GM18511 (cell line): ENCODE measurements around the gene HDGFL1.

Source experiments
- ATAC-seq: cut with Tn5 transposase; IDR thresholded peaks from one replicate; pipeline ENCODE4 v1.9.1; 2021; ENCODE audit warnings: mild to moderate bottlenecking, moderate library complexity; ENCODE audit not compliant: unreplicated experiment

Gene HDGFL1

DNA sequence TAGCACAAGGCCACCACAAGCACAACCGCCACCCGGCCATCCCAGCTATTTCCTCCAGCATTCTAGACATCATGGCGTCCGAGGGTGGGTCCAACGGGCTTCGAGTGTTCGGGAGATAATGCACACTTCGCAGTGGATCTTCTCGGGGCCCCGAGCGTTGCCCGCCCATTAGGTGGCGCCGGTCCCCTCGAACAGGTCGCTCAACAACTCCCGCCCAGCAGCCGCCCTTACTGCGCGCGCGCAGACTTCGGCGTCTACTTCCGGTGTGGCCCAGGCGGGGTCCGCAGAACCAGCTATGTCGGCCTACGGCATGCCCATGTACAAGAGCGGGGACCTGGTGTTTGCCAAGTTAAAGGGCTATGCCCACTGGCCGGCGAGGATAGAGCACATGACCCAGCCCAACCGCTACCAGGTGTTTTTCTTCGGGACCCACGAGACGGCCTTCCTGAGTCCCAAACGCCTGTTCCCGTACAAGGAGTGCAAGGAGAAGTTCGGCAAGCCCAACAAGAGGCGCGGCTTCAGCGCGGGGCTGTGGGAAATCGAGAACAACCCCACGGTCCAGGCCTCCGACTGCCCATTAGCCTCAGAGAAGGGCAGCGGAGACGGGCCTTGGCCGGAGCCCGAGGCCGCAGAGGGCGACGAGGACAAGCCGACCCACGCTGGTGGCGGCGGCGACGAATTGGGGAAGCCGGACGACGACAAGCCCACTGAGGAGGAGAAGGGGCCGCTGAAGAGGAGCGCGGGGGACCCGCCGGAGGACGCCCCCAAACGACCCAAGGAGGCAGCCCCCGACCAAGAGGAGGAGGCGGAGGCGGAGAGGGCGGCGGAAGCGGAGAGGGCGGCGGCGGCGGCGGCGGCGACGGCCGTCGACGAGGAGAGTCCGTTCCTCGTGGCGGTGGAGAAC is at the start of gene HDGFL1:
Gene HDGFL1, plus strand, starts transcription at position 286 of the 904 bp plus-strand sequence. Its CDS starts 10 bp downstream, at position 296.
- ATAC-seq: no peak

- no peak for ATAC-seq
These were observed 48.3 kb upstream of the HDGFL1 start for GRCh38 chr6:22521035-22521434.

GRCh38 chr6:22526736-22527135 is 42.6 kb upstream of the HDGFL1 start:
- no peak for ATAC-seq

GRCh38 chr6:22529866-22530265 is 39.5 kb upstream of the HDGFL1 start:
- ATAC-seq: no peak

- ATAC-seq: no peak
These were observed 38.9 kb upstream of the HDGFL1 start for GRCh38 chr6:22530506-22530905.

- ATAC-seq: no peak
These were observed 33.2 kb upstream of the HDGFL1 start for GRCh38 chr6:22536122-22536521.

DNA sequence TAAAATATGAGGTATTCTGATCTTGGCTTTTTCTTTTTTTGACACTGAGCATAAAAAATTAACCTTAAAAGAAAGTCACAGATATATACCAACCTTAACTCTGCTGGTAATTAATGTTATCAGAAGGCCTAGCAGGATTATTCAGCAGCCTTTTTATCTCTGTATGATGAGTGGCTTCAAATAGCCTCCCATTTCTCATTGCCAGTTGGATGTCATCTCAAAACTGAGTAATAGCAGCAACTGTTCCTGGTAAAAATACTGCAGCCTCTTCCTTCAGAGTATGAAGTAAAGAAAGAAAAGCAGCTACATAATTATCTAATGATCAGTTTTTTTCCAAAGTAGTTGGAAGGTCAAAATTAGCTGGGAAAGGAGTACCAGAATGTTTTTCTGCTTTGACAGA is 24.9 kb upstream of the HDGFL1 start:
- ATAC-seq: no peak

- no peak for ATAC-seq
These were observed 24.3 kb upstream of the HDGFL1 start for GRCh38 chr6:22545051-22545450.

DNA sequence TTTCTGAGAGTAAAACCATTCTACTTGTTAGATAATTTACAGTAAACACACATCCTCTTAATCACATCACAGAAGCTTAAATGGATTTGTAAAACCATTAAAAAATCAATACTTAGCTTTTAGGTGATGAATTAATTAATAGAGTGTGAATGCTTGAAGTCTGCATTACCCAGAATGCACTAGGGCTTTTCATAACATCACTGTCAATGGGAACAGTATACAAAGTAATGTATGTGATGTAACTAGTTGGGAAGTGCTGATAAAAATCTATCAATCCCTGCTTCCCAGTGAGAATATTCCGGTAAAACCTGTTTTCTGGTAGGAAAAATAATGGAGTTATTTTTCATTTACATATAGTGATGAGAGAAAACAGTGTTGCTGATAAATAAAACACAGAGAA is 23.1 kb upstream of the HDGFL1 start:
- no peak for ATAC-seq

GRCh38 chr6:22550971-22551670 is 18.2 kb upstream of the HDGFL1 start:
- no peak for ATAC-seq

- no peak for ATAC-seq
These were observed 13.1 kb upstream of the HDGFL1 start for GRCh38 chr6:22556266-22556665.

GRCh38 chr6:22557007-22557406 is 12.4 kb upstream of the HDGFL1 start:
- no peak for ATAC-seq

- no peak for ATAC-seq
These were observed 11.0 kb upstream of the HDGFL1 start for GRCh38 chr6:22558288-22558882.

DNA sequence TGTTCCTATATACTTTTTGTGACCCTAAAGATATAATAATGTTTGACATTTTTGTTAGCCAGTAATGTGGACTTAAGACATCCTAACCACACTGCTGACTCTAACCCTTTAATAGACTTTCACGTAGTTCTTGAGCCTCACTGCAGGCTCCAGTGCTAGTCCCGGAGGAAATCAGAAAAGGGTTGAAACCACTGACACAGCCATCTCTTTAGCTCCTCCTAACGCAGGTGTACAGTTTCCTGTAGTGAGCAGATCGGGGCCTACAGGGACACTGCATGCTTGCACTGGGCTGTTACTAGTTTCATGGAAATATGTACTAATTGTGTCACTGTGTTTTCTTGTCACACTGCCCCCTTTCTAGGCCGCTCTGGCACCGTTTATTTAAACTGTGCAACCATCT is 512 bp upstream of the HDGFL1 start:
- no peak for ATAC-seq

GRCh38 chr6:22570185-22570551 is 802 bp downstream of the HDGFL1 start:
- no peak for ATAC-seq

- ATAC-seq: no peak
These were observed 5.8 kb downstream of the HDGFL1 start for GRCh38 chr6:22575190-22575589.

DNA sequence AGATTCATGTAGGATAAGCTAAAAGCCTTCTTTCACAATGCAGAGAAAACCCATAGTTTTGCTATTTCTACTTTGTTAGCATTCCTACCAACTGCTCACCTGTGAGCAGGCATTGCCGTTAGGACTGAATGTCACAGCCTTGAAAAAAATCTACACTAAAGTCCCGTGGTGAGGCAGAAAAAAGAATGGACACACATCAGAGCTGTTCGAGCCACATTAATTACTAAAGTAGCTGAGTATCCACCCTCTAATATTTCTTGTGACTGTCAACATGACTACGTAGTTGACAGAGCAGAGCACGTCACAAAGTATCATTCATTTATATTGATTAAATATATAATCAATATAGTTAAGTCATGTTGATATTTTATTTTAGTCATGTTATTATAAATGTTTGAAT is 10.1 kb downstream of the HDGFL1 start:
- ATAC-seq: no peak

- ATAC-seq: no peak
These were observed 11.0 kb downstream of the HDGFL1 start for GRCh38 chr6:22580337-22580736.

DNA sequence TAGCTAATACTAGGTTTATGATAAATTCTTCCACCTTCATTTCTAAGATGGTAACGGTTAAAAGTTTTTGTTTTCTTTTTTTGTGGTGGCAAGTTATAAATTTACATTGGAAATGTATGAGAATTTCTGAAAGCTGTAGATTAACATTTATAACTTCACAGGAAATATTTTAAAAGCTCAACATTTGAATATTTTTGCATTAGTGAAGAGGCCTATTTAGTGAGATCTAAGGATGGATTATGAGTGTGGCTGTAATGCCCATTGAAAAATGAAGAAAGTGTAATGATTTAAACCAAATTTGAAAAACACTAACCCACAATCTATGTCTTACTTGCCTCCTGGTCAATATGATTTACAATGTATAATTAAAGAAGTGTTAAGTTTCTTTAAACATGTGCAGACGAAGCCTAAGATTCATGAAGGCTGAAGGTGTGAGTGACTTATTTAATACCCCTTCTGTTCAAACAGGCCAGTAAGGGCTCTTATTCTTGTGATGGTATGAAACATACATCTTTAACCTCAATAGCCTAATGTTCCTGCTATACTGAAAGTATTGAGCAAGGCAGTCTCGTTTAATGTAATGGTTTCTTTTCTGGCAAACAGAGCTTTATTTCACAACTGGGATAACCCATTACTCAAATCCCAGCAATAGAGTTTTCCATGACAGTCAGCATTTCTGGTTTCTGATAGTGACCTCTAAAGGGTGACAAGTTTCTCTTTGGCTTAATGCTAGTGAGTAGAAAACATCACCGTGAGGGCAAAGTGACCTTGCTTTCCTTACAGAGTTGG is 13.2 kb downstream of the HDGFL1 start:
- no peak for ATAC-seq

DNA sequence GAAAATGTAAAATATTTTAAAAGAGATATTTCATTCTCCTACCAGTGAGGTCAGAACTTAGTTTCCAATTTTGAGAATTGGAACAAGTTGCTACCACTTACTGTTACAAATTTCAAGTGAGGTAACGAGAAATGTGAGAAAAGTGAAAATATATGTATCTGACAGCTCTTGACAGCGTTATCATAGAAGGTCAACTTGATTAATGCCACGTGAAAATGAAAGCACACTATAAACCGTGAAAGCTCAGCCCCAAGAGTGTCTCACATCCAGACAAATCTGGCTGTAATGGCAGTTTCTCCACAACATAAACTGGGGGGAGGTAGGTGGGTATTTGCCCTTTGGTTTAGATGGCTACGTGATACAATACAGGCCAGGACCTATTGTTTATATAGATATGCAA is 13.9 kb downstream of the HDGFL1 start:
- ATAC-seq: no peak

DNA sequence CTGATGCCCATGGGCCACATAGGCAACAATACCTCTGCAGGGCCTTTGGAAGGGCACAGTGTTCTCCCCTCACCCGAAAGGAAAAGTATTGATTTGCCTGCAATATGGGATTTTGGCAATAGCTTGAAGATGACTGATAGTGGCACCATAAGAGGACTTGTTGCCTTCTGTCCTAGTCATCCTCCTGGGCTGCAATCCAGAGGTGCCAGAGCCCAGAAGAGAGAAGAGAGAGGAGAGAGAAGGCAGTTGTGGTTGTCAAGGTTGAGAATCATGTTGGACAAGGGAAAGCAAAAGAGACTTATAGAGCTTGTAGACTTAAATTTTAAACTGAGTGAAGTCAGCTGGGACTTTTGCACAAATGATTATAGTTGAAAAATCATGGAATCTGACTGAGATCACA is 14.6 kb downstream of the HDGFL1 start:
- no peak for ATAC-seq
